Activated naive CD8-positive, alpha-beta T cell treated with anti-CD3 and anti-CD28 coated beads, Interleukin-2, amount 50 U/mL, for 24 hours (primary cell): Measurements from ENCODE around the gene MRPS34.

Source experiments
- ATAC-seq: fragments of 150-1000 bp; cut with Tn5 transposase; one replicate; pipeline ENCODE4 v1.10.0; 2021
- DNase-seq: peaks from one replicate; pipeline ENCODE4 v3.0.0; 2021
- H3K27ac Mint-ChIP-seq: one replicate; pipeline ENCODE4 v1.8.0; 2021; ENCODE audit warnings: mild to moderate bottlenecking, mixed read lengths
- H3K27me3 Mint-ChIP-seq: one replicate; pipeline ENCODE4 v1.8.0; 2021; ENCODE audit warnings: mixed read lengths
- H3K36me3 Mint-ChIP-seq: one replicate; pipeline ENCODE4 v1.8.0; 2021; ENCODE audit warnings: low read depth, mixed read lengths
- H3K4me1 Mint-ChIP-seq: one replicate; pipeline ENCODE4 v1.8.0; 2021; ENCODE audit warnings: mixed read lengths
- H3K4me3 Mint-ChIP-seq: one replicate; pipeline ENCODE4 v1.8.0; 2021; ENCODE audit warnings: mild to moderate bottlenecking, moderate library complexity, mixed read lengths
- H3K9me3 Mint-ChIP-seq: one replicate; pipeline ENCODE4 v1.8.0; 2021; ENCODE audit warnings: mixed read lengths

Gene MRPS34

GRCh38 chr16:1790261-1790610 lies 17.3 kb upstream of the MRPS34 start:
- Mint-ChIP-seq H3K27ac (no peak overlapping the region), H3K4me1 (peaks cover 4% of the 10 kb centered on the region), H3K27me3 (no peaks in the 10 kb centered on the region), H3K36me3 (peaks cover 4% of the 10 kb centered on the region), H3K9me3 (no peaks in the 10 kb centered on the region), H3K4me3 (no peak overlapping the region)
- no peak for ATAC-seq
- DNase-seq, result no peak

DNA sequence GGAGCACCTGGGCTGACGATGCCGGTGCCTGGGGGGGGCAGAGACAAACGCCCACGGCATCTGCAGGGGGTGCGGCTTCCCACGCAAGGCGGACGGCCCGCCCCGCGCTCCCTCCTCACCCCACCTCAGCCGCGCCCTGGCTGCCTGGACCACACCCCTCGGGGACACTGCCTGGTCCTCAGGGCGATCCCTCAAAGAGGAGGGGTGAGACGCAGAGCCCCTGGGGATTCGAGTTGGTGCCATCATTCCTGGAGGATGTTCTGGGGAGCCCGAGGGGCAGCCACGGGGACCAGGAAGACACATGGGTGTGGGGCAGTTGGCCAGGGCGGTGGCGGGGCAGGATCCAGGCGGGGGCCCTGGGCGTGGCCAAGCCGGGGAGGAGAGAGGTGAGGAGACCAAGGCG lies 16.7 kb upstream of the MRPS34 start:
- H3K27ac Mint-ChIP-seq, result no peak overlapping the region
- no peaks in the 10 kb centered on the region for H3K9me3 Mint-ChIP-seq
- H3K36me3 Mint-ChIP-seq, result peaks cover 4% of the 10 kb centered on the region
- H3K27me3 Mint-ChIP-seq, result no peaks in the 10 kb centered on the region
- no peak overlapping the region for H3K4me3 Mint-ChIP-seq
- H3K4me1 Mint-ChIP-seq, result peaks cover 6% of the 10 kb centered on the region
- no peak for DNase-seq
- ATAC-seq, result no peak

DNA sequence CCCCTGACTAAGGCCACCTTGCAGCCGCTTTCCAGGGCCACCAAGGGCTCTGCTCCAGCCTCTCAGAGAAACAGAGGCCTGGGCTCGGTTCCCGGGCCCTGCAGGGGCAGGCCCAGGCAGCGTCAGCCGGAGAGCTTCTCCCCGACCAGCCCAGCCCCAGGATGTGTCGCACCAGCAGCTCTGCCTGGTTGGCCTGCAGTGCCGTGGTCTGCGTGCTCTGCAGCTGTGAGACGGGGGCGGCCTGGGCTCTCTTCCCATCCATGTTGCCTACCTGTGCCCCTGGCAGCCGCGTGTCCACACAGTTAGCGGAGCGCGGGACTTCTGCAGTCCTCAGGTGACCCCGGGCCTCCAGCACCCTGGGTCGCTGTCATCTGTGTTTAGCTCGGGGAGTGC lies 15.8 kb upstream of the MRPS34 start:
- H3K4me3 Mint-ChIP-seq, result no peak overlapping the region
- no peak for DNase-seq
- H3K27ac Mint-ChIP-seq, result no peak overlapping the region
- H3K27me3 Mint-ChIP-seq, result no peaks in the 10 kb centered on the region
- H3K36me3 Mint-ChIP-seq, result peaks cover 4% of the 10 kb centered on the region
- ATAC-seq, result no peak
- H3K4me1 Mint-ChIP-seq, result peaks cover 10% of the 10 kb centered on the region
- H3K9me3 Mint-ChIP-seq, result no peaks in the 10 kb centered on the region

DNA sequence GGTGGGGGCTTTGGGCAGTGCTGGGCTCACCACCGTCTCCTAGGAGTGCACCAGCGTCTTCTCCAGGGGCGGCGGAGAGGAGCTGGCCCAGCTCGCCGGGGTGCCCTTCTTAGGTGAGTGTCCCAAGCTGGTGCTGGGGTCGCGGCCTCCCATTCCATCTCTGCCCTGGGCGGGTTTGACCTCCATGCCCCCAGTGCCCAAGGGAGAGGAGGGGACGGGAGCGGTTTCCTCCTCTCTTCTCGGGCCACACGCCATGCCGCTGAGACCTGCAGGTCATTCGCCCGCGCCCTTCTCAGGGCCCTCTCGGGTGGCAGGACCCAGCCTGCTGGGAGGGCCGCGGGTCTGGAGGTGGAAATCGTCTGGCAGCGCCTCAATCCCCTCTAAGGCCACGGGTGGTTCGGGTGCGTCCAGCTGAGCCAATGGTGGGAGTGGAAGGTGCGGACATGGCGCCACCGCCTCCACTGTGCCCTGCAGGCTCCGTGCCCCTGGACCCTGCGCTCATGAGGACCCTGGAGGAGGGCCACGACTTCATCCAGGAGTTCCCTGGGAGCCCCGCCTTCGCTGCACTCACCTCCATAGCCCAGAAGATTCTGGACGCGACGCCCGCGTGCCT lies 15.3 kb upstream of the MRPS34 start:
- Mint-ChIP-seq H3K27me3 (no peaks in the 10 kb centered on the region), H3K4me3 (no peak overlapping the region), H3K9me3 (no peaks in the 10 kb centered on the region), H3K27ac (no peak overlapping the region), H3K36me3 (peaks cover 4% of the 10 kb centered on the region), H3K4me1 (peaks cover 14% of the 10 kb centered on the region)
- DNase-seq (no peak), ATAC-seq (no peak)

DNA sequence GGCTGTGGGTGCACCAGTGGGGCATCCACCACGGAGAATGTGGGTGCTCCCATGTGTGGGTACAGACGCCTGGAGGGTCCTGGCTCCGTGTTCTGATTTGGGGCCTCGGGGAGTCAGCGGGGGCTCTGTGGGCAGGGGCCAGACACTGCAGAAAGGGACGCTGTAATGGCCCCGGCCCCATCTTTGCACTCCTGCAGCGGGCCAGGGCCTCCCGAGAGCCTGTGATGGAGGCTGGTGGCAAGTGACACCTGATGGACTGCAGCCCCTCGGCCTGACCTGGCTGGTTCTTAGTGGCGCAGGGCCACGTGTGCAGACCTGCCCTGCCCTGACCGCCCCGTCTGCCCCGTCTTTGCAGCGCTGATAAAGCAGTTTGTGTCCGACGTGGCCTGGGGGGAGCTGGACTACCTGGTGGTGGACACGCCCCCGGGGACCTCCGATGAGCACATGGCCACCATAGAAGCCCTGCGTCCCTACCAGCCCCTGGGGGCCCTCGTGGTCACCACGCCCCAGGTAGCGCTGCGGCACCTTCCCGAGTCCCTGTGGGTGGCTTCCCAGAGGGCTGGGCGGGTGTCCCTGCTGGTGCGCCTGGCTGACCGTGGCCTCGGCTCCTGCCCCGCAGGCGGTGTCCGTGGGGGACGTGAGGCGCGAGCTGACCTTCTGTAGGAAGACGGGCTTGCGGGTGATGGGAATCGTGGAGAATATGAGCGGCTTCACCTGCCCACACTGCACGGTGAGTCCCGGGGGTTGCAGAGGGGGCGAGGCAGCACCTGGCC lies 14.6 kb upstream of the MRPS34 start:
- Mint-ChIP-seq H3K4me1 (peaks cover 16% of the 10 kb centered on the region), H3K36me3 (peaks cover 4% of the 10 kb centered on the region), H3K9me3 (no peaks in the 10 kb centered on the region), H3K4me3 (no peak overlapping the region), H3K27me3 (peaks cover 2% of the 10 kb centered on the region), H3K27ac (no peak overlapping the region)
- no peak for ATAC-seq
- no peak for DNase-seq

- Mint-ChIP-seq H3K4me1 (peaks cover 18% of the 10 kb centered on the region), H3K27me3 (peaks cover 3% of the 10 kb centered on the region), H3K36me3 (peaks cover 4% of the 10 kb centered on the region), H3K27ac (no peak overlapping the region), H3K9me3 (no peaks in the 10 kb centered on the region), H3K4me3 (no peak overlapping the region)
- no peak for ATAC-seq
- no peak for DNase-seq
Measured at GRCh38 chr16:1787056-1787321, 14.1 kb upstream of the MRPS34 start.

DNA sequence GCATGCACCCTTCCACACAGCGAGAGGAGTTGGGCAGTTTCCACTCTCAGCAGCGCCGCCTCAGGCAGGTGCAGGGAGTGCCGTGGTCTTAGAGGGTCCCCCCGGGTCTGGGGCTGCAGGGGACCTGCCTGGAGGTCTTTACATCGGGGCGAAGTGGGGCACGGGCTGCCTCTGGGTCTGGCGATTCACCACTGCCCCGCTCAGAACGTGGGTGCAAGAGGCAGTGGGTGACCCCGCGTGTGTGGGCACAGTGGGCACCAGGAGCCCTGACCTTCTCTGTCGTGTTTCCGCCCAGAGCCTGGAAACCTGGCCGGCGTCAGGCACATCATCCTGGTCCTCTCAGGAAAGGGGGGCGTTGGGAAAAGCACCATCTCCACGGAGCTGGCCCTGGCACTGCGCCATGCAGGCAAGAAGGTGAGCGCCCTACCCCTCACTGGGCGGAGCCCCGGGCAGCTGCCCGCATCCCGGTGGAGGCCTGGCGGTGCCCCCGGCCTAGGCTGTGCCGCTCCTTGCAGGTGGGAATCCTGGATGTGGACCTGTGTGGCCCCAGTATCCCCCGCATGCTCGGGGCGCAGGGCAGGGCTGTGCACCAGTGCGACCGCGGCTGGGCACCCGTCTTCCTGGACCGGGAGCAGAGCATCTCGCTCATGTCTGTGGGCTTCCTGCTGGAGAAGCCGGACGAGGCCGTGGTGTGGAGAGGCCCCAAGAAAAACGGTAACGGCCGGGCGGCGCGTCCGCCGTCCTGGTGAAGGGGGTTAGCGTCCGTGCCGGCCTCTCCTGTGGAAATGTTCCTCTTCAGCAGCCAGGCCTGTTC lies 13.5 kb upstream of the MRPS34 start:
- H3K4me3 Mint-ChIP-seq, result no peak overlapping the region
- peaks cover 22% of the 10 kb centered on the region for H3K4me1 Mint-ChIP-seq
- H3K27ac Mint-ChIP-seq, result no peak overlapping the region
- peaks cover 4% of the 10 kb centered on the region for H3K36me3 Mint-ChIP-seq
- H3K9me3 Mint-ChIP-seq, result no peaks in the 10 kb centered on the region
- ATAC-seq (no peak), DNase-seq (no peak)
- H3K27me3 Mint-ChIP-seq, result peaks cover 3% of the 10 kb centered on the region

DNA sequence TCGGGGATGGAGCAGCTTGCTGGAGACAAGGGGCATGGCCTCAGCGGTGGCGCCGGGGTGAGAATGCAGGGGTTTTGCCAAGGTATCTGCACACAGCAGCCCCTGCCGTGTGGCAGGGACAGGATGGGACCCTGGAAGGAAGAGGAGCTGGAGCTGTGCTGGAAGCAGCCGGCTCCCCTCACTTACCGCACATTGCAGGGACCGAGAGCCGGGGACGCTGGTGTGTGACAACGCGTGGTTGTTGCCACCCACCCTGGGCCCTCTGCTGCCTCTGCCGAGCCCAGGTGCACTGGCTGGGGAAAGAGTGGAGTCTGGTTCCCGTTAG lies 12.9 kb upstream of the MRPS34 start:
- Mint-ChIP-seq H3K27me3 (peaks cover 3% of the 10 kb centered on the region), H3K4me3 (no peak overlapping the region), H3K36me3 (peaks cover 4% of the 10 kb centered on the region), H3K9me3 (no peaks in the 10 kb centered on the region), H3K4me1 (peaks cover 28% of the 10 kb centered on the region), H3K27ac (no peak overlapping the region)
- ATAC-seq (no peak), DNase-seq (no peak)

- no peak for ATAC-seq
- Mint-ChIP-seq H3K9me3 (no peaks in the 10 kb centered on the region), H3K4me3 (peak overlapping the region; percentile 36), H3K36me3 (peaks cover 3% of the 10 kb centered on the region), H3K27me3 (peaks cover 3% of the 10 kb centered on the region), H3K27ac (no peak overlapping the region), H3K4me1 (peaks cover 28% of the 10 kb centered on the region)
- no peak for DNase-seq
Measured at GRCh38 chr16:1784977-1785845, 12.3 kb upstream of the MRPS34 start.

DNA sequence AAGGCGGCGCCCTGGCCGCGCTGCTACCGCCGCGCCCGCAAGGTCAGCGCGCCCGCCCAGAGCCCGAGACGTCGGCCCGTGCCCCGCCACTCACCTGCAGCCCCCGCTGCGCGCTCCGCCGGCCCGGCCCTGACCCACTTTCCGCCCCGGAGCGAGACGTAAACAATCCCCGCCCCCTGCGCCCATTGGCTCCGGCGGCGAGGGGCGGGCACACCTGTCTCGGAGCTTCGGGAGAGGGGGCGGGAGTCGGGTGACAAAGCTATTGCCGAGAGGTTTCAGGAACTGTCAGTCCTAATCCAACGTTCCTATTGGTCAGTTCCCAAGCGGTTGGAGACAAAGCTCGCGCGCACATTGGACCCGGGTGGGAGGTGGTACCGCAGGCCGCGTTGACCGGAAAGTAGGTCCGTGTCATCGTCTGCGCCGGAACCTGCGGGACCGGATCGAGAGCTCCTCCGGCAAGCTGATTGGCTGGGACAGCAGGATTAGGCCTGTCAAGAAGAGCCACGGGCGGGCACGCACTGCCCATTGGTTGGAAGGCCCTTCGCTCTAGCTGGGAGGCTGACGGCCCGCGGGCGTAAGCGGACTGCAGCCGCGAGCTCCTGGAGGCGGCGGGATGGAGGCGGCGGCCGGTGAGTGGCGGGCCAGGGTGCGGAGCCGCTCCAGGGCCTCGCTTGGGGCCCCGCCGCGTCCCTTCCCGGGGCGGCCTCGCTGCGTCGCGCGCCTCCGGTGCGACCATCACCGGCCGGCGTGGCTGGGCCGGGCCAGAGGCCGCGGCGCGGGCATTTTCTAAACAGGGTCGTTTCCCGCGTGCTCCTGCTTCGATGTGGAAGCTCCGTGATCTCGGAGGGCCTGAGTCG lies 9.7 kb upstream of the MRPS34 start, which contains the start of the genes NUBP2 and SPSB3:
Gene NUBP2 (plus strand): TSS at position 553 of the 857 bp plus-strand sequence. CDS start 61 bp downstream, at position 614.
Gene SPSB3 (minus strand): TSS at position 164 of the 857 bp plus-strand sequence. CDS start 1,088 bp downstream, outside the sequence.
- DNase-seq (peak; percentile 98), ATAC-seq (peak; percentile 94)
- Mint-ChIP-seq H3K27ac (peak within 1 kb of the TSS; percentile 87), H3K4me1 (peaks cover 28% of the 10 kb centered on the region), H3K4me3 (peak within 1 kb of the TSS; percentile 94), H3K9me3 (no peaks in the 10 kb centered on the region), H3K36me3 (no peaks in the 10 kb centered on the region), H3K27me3 (peaks cover 3% of the 10 kb centered on the region)

DNA sequence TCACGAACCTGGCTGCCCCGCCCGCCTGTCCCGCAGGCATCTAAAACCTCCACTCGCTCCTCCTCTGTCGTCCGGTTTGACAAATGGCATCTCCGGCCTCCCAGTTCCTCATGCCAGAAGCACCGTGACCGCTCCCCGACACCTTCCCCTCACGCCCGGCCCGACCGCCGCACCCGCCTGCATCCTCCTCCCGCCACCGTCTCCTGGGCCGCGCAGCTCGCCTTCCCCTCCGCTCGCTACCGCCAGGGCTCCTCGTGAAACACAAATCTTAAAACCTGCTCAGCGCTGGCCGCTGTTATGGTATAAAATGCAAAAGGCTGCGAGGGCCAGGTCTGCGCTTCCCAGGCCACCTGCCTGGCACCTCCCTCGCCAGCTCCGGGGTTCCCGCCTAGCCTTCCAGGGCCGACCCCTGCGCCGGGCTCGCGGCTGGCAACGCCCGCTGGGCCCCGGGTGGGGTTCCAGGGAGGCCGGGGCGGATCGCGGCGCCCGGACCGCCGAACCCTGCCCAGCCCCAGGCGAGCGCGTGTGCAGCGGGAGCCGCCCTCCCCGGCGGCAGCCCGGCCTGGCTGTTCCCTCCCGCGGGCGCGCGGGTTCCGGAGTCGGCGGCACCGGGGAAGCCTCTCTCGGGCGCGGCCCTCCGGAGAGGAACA lies 8.9 kb upstream of the MRPS34 start:
- ATAC-seq (no peak), DNase-seq (peak; percentile 39)
- no peaks in the 10 kb centered on the region for H3K9me3 Mint-ChIP-seq
- no peaks in the 10 kb centered on the region for H3K36me3 Mint-ChIP-seq
- H3K27me3 Mint-ChIP-seq, result peaks cover 3% of the 10 kb centered on the region
- peaks cover 28% of the 10 kb centered on the region for H3K4me1 Mint-ChIP-seq
- peak overlapping the region; percentile 73 for H3K27ac Mint-ChIP-seq
- H3K4me3 Mint-ChIP-seq, result peak overlapping the region; percentile 94

GRCh38 chr16:1781254-1781653 lies 8.3 kb upstream of the MRPS34 start:
- peaks cover 3% of the 10 kb centered on the region for H3K27me3 Mint-ChIP-seq
- no peak overlapping the region for H3K27ac Mint-ChIP-seq
- H3K4me1 Mint-ChIP-seq, result peaks cover 28% of the 10 kb centered on the region
- H3K9me3 Mint-ChIP-seq, result no peaks in the 10 kb centered on the region
- no peak for ATAC-seq
- no peak for DNase-seq
- H3K4me3 Mint-ChIP-seq, result peak overlapping the region; percentile 79
- H3K36me3 Mint-ChIP-seq, result no peaks in the 10 kb centered on the region

DNA sequence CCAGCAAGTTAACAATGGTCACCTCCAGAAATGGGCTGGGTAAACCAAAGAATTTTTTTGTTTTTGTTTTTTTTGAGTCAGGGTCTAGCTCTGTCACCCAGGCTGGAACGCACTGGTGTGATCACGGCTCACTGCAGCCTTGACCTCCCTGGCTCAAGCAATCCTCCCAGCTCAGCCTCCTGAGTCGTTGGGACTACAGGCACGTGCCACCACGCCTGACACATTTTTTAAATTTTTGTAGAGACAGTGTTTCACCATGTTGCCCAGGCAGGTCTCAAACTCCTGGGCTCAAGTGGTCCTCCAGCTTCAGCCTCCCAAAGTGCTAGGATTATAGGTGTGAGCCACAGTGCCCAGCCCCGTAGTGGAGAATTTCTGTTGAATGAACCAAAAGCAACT lies 7.7 kb upstream of the MRPS34 start:
- no peaks in the 10 kb centered on the region for H3K36me3 Mint-ChIP-seq
- H3K4me3 Mint-ChIP-seq, result peak overlapping the region; percentile 79
- H3K27me3 Mint-ChIP-seq, result peaks cover 3% of the 10 kb centered on the region
- ATAC-seq, result no peak
- peaks cover 28% of the 10 kb centered on the region for H3K4me1 Mint-ChIP-seq
- DNase-seq, result no peak
- no peaks in the 10 kb centered on the region for H3K9me3 Mint-ChIP-seq
- H3K27ac Mint-ChIP-seq, result no peak overlapping the region
